Fibroblast of villous mesenchyme (primary cell): Measurements from ENCODE around the gene RNU7-1. TPM values are rescaled to one million over a fixed set of nuclear protein-coding genes. Genes with fewer than 3 reads are reported as not detected.

Experiments
- DNase-seq: peaks from one replicate; pipeline ENCODE4 v3.0.0-alpha.2; 2010; ENCODE audit warnings: low read depth
- H3K4me3 ChIP-seq: 2 replicates; pipeline ENCODE4 v1.5.1; 2011; ENCODE audit warnings: low read depth, mild to moderate bottlenecking, low read length
- total RNA-seq: library from RNA; depleted of rRNA; stranded (reverse); fragments of >200 nt; gene quantifications from 2 replicates; pipeline ENCODE4 v1.2.3, GENCODE V29; 2012
- TF ChIP-seq, protein P1 (sequence below): IDR thresholded peaks from 2 replicates; pipeline ENCODE4 v1.5.1; 2012; ENCODE audit warnings: low read depth, mild to moderate bottlenecking, low read length; ENCODE audit not compliant: insufficient read depth

The RNU7-1 gene
- total RNA-seq, 1 donor, result not detected

- H3K4me3 ChIP-seq, result no peak overlapping the region
- TF ChIP-seq, protein P1, sequence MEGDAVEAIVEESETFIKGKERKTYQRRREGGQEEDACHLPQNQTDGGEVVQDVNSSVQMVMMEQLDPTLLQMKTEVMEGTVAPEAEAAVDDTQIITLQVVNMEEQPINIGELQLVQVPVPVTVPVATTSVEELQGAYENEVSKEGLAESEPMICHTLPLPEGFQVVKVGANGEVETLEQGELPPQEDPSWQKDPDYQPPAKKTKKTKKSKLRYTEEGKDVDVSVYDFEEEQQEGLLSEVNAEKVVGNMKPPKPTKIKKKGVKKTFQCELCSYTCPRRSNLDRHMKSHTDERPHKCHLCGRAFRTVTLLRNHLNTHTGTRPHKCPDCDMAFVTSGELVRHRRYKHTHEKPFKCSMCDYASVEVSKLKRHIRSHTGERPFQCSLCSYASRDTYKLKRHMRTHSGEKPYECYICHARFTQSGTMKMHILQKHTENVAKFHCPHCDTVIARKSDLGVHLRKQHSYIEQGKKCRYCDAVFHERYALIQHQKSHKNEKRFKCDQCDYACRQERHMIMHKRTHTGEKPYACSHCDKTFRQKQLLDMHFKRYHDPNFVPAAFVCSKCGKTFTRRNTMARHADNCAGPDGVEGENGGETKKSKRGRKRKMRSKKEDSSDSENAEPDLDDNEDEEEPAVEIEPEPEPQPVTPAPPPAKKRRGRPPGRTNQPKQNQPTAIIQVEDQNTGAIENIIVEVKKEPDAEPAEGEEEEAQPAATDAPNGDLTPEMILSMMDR, result no peak
- no peak for DNase-seq
These were observed 24.1 kb downstream of the RNU7-1 start for GRCh38 chr12:6967651-6968100.

DNA sequence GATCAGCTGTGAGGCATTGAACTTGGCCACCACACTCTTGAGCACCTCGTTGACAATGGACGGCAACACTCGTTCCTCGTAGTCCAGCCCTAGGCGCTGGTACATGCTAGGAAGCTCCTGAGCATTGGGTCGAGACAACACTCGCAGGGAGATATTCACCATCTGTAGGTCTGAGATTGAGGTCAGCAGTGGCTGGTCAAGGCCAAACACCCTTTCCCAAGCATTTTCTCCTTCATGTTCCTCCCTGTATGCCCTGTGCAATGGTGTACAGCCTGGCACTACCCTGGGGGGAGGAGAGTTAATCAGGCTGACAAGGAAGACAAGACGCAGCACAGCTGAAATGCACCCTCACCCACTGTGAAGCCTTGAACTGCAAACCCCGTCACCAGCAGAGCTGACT is 24.8 kb downstream of the RNU7-1 start:
- no peak for DNase-seq
- TF ChIP-seq, protein P1, result no peak
- H3K4me3 ChIP-seq, result no peak overlapping the region

DNA sequence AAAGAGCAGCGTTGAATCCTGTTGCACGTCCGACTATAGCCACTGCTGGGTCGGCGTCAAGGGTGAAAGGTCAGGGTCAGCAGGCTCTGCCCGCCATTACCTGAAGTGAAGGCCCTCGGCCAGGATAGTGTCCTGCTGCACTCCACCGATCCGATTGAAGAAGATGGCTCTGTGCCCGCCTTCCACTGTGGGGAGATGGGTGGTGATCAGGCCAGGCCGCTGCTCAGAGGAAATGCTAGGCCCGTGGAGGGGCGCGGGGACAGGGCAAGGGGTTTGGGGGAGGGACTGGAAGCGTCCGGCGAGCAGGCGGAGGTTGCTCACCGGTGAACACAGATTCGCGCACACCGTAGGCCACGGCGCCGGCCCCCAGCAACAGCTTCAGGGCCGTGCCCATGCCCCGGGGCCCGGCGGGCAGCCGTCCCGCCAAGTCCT is 26.5 kb downstream of the RNU7-1 start:
- TF ChIP-seq, protein P1, result no peak
- H3K4me3 ChIP-seq, result peak overlapping the region; percentile 100
- peak; percentile 9 for DNase-seq

DNA sequence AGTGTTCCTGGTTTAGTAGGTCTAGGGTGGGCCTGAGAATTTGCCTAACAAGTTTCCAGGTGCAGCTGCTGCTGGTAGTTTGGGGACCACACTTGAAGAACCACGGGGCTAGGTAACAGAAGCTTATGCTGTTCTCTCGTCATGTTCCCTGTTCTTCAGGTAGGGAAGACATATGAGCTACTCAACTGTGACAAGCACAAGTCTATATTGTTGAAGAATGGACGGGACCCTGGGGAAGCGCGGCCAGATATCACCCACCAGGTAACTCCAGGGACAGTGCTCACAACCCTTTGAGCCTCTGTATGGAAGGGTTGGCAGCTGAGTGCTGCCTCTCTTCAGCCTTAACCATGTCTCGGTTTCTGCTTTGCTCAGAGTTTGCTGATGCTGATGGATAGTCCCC is 30.6 kb downstream of the RNU7-1 start:
- no peak for DNase-seq
- TF ChIP-seq, protein P1, result no peak
- no peak overlapping the region for H3K4me3 ChIP-seq

- H3K4me3 ChIP-seq, result no peak overlapping the region
- TF ChIP-seq, protein P1, result no peak
- DNase-seq, result no peak
These were observed 31.8 kb downstream of the RNU7-1 start for GRCh38 chr12:6975297-6976032.

- H3K4me3 ChIP-seq, result no peak overlapping the region
- TF ChIP-seq, protein P1, result no peak
- no peak for DNase-seq
These were observed 34.0 kb downstream of the RNU7-1 start for GRCh38 chr12:6977653-6978052.
